ENCODE measurements around the gene NMT1. TPM values are rescaled to one million over a fixed set of nuclear protein-coding genes. Genes with fewer than 3 reads are reported as not detected.

The NMT1 gene
- polyA plus RNA-seq, 1 of the 3 experiments (the other 2 are of a cell fraction): 30.1 TPM

DNA sequence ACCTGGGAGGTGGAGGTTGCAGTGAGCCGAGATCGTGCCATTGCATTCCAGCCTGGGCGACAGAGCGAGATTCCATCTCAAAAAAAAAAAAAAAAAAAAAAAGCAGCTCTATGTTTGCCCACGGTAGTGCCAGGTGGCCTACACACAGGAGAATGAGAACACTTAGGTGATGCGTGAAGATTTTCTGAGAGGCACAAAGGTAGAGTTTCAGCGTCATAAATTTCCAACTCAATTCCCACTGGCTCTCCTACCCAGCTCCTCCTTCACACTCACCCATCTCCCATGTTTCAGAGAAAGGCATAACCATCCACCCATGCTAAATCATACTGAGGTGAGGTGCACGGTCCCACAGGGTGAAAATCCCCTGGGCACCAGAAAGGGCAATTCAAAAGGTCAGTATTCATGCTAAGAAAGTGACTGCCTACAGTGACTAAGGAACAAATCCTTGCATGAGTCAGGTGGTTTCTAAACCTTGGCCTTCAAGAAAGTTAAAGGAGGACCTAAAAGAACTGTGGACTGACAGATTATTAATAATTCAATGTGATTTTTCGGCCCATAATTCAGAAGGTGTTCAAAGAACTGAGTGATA, 14.5 kb upstream of the NMT1 start:
- Histone ChIP-seq H3K4me1 (ENCODE audit: control insufficient read depth in 1 of 2, insufficient read depth in 2 of 2, low read depth in 1 of 2, low read length in 1 of 2) (peaks cover 9 to 16% of the 10 kb centered on the region in 2 experiments; a peak in 2 of 4 replicates), H3K79me2 (ENCODE audit: insufficient read depth) (peaks cover 92% of the 10 kb centered on the region), H3K9ac (no peak overlapping the region), H2AFZ (ENCODE audit: low read depth) (no peak overlapping the region), H3K9me3 (no peaks in the 10 kb centered on the region), H3K4me3 (ENCODE audit: low read depth in 2 of 2, low read length in 1 of 2) (no peak overlapping the region), H3K36me3 (replicated peaks in 1 of 2; ENCODE audit: control insufficient read depth in 1 of 2, insufficient read depth in 2 of 2, low read length in 1 of 2) (peaks cover 0 to 5% of the 10 kb centered on the region in 2 experiments), H3K4me2 (no peak overlapping the region), H4K20me1 (ENCODE audit: insufficient read depth) (0 out of 2 replicates have a peak, but pooled peaks cover 2% of the 10 kb centered on the region), H3F3A (replicated peaks; ENCODE audit: insufficient read depth) (peaks cover 10% of the 10 kb centered on the region), H3K27me3 (ENCODE audit: insufficient read depth) (no peaks in the 10 kb centered on the region), H3K27ac (ENCODE audit: low read depth in 2 of 2, low read length in 1 of 2) (peak overlapping the region in 1 of 2 experiments; percentile 29; a peak in 2 of 4 replicates), H3K9me2 (no peaks in the 10 kb centered on the region)
- TF ChIP-seq, protein P1, sequence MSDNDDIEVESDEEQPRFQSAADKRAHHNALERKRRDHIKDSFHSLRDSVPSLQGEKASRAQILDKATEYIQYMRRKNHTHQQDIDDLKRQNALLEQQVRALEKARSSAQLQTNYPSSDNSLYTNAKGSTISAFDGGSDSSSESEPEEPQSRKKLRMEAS (IDR thresholded peaks at IDR 0.05; ENCODE audit: low read depth): no peak
- TF ChIP-seq FOXM1 (IDR thresholded peaks at IDR 0.05; ENCODE audit: low read depth) (no peak), GATA2 (CRISPR knock-in tag; IDR thresholded peaks at IDR 0.05) (no peak), YY1 (IDR thresholded peaks at IDR 0.05; ENCODE audit: low read depth) (no peak), RCOR1 (IDR thresholded peaks at IDR 0.05; ENCODE audit: low read length) (no peak), TCF12 (IDR thresholded peaks at IDR 0.05) (no peak), NFIC (IDR thresholded peaks at IDR 0.05; ENCODE audit: borderline replicate concordance) (no peak), JUND (IDR thresholded peaks at IDR 0.05) (no peak), FOSL2 (IDR thresholded peaks at IDR 0.05; ENCODE audit: borderline replicate concordance, low read depth) (no peak), RXRA (IDR thresholded peaks at IDR 0.05; ENCODE audit: borderline replicate concordance, low read depth) (no peak), MEF2A (IDR thresholded peaks at IDR 0.05; ENCODE audit: borderline replicate concordance, low read depth) (no peak), RAD21 (IDR thresholded peaks at IDR 0.05; ENCODE audit: low read length) (no peak), NRF1 (IDR thresholded peaks at IDR 0.05; ENCODE audit: low read depth, low read length) (no peak)
- TF ChIP-seq, protein P2, sequence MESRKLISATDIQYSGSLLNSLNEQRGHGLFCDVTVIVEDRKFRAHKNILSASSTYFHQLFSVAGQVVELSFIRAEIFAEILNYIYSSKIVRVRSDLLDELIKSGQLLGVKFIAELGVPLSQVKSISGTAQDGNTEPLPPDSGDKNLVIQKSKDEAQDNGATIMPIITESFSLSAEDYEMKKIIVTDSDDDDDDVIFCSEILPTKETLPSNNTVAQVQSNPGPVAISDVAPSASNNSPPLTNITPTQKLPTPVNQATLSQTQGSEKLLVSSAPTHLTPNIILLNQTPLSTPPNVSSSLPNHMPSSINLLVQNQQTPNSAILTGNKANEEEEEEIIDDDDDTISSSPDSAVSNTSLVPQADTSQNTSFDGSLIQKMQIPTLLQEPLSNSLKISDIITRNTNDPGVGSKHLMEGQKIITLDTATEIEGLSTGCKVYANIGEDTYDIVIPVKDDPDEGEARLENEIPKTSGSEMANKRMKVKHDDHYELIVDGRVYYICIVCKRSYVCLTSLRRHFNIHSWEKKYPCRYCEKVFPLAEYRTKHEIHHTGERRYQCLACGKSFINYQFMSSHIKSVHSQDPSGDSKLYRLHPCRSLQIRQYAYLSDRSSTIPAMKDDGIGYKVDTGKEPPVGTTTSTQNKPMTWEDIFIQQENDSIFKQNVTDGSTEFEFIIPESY (IDR thresholded peaks at IDR 0.05; ENCODE audit: borderline replicate concordance, low read depth): no peak
- 91% methylated on average over 9 of the region's 9 CpGs for WGBS (ENCODE audit: low lambda C conversion rate)
- DNase-seq: no peak
- POLR2A ChIA-PET: no interaction called here
- CTCF ChIA-PET: interaction anchor here (0.8 to 2.2 kb wide), 5 partner anchors 10 to 126 kb away, joined by 3 to 6 read pairs (median 6); no protein-coding TSS in a partner anchor

DNA sequence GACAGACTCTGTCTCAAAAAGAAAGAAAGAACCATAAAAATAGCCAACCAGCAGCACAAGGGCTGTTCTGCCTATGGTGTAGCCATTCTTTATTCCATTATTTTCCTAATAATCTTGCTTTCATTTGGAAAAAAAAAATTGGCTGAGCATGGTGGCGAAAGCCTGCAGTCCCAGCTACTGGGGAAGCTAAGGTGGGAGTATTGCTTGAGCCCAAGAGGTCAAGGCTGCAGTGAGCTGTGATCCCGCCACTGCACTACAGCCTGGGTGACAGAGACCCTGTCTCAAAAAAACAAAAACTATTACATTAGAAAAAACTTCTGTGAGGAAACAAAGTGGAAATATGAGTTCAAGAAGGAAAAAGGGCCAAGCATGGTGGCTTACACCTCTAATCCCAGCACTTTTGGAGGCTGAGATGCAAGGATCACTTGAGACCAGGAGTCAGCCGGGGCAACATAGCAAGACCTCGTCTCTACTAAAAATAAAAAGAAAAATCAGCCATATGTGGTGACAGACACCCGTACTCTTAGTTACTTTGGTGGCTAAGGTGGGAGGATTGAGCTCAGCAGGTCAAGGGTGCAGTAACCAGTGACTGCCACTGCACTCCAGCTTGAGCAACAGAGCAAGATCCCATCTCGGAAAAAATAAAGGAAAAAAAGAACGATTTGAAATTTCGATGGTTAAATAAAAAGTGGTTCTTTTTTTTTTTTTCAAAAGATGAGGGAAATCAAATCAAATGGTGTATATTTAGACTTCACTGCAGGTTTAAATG, 12.1 kb upstream of the NMT1 start:
- Histone ChIP-seq H3K4me3 (ENCODE audit: low read depth in 2 of 2, low read length in 1 of 2) (no peak overlapping the region), H4K20me1 (ENCODE audit: insufficient read depth) (no peaks in the 10 kb centered on the region), H3K27me3 (ENCODE audit: insufficient read depth) (no peaks in the 10 kb centered on the region), H3K27ac (ENCODE audit: low read depth in 2 of 2, low read length in 1 of 2) (no peak overlapping the region), H3F3A (replicated peaks; ENCODE audit: insufficient read depth) (peaks cover 15% of the 10 kb centered on the region), H3K4me1 (ENCODE audit: control insufficient read depth in 1 of 2, insufficient read depth in 2 of 2, low read depth in 1 of 2, low read length in 1 of 2) (peaks cover 0 to 2% of the 10 kb centered on the region in 2 experiments; a peak in 1 of 4 replicates), H3K4me2 (no peak overlapping the region), H3K79me2 (ENCODE audit: insufficient read depth) (peaks cover 78% of the 10 kb centered on the region), H3K9me3 (no peaks in the 10 kb centered on the region), H3K9me2 (no peaks in the 10 kb centered on the region), H2AFZ (ENCODE audit: low read depth) (no peak overlapping the region), H3K9ac (no peak overlapping the region), H3K36me3 (replicated peaks in 1 of 2; ENCODE audit: control insufficient read depth in 1 of 2, insufficient read depth in 2 of 2, low read length in 1 of 2) (peaks cover 0 to 5% of the 10 kb centered on the region in 2 experiments)
- TF ChIP-seq, protein P3, sequence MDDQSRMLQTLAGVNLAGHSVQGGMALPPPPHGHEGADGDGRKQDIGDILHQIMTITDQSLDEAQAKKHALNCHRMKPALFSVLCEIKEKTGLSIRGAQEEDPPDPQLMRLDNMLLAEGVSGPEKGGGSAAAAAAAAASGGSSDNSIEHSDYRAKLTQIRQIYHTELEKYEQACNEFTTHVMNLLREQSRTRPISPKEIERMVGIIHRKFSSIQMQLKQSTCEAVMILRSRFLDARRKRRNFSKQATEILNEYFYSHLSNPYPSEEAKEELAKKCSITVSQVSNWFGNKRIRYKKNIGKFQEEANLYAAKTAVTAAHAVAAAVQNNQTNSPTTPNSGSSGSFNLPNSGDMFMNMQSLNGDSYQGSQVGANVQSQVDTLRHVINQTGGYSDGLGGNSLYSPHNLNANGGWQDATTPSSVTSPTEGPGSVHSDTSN (IDR thresholded peaks at IDR 0.05): no peak
- TF ChIP-seq, protein P4, sequence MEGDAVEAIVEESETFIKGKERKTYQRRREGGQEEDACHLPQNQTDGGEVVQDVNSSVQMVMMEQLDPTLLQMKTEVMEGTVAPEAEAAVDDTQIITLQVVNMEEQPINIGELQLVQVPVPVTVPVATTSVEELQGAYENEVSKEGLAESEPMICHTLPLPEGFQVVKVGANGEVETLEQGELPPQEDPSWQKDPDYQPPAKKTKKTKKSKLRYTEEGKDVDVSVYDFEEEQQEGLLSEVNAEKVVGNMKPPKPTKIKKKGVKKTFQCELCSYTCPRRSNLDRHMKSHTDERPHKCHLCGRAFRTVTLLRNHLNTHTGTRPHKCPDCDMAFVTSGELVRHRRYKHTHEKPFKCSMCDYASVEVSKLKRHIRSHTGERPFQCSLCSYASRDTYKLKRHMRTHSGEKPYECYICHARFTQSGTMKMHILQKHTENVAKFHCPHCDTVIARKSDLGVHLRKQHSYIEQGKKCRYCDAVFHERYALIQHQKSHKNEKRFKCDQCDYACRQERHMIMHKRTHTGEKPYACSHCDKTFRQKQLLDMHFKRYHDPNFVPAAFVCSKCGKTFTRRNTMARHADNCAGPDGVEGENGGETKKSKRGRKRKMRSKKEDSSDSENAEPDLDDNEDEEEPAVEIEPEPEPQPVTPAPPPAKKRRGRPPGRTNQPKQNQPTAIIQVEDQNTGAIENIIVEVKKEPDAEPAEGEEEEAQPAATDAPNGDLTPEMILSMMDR (IDR thresholded peaks at IDR 0.05): peak; percentile 49
- 93% methylated on average over 8 of the region's 8 CpGs for WGBS (ENCODE audit: low lambda C conversion rate)
- ChIA-PET POLR2A (no interaction called here), CTCF (interaction anchor here (1.0 to 3.9 kb wide), 8 partner anchors 10 to 128 kb away, joined by 3 to 20 read pairs (median 6); partner anchors contain the start of genes ACBD4 and PLCD3)
- peak; percentile 38 for DNase-seq

Measured in SK-N-SH (cell line).